ENCODE data around the gene AP3D1.

The AP3D1 gene

DNA sequence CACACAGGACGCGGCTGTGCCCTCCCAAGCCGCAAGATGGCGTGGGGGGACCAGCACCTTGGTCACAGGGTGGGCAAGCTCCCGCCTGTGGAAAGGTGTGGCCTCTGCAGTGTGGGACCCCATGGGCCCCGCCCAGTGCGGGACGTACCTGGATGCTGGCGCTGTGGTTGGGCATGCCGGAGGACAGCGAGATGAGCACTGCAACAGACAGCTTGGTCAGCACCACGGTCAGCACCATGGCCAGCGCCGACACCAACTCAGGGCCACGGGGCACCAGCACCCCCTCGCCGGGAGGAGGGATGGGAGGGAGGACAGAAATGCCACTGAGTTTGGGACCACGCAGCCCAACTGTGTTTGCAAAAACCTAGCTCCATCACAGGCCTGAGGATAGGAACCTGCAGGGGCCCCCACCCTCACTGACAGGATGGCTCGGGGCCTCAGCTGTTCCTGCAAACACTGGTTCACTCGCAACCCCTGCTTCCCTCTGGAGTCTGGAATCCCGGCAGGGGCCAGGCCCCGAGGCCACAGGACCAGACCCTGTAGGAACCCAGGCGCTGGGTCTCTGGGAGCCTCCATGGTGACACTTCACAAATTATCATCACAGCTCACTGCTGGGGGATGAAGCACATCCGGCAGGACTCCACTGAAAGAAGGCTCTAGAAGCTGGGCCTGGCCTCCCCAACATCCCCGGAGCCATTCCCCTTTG lies 27.5 kb downstream of the AP3D1 start:
- H3K4me3 ChIP-seq (ENCODE audit: low read depth, low read length): no peak overlapping the region
- in situ Hi-C loops (cut with HindIII; ENCODE audit: low pct_ligation_motif_present, low sequenced_read_pairs): no loop called here
- DNase-seq: no peak

DNA sequence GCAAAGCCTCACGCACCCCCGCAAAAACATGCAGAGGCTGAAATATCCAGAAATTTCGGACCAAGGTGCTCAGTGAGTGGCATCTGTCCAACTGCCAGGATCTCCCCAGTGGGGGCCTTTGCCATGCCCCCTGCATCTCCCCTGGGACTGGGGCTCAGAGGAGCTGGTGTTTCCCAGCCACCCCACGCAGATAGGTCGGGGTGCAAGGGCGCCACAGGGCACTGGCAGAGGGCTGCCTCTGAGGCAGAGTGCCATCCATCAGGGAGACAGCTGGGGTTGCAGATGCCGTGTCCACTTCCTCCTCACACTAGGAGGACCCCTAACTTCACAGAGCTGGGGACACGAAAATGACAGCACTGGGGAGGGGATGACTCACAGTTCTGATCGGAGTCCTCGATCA lies 28.4 kb downstream of the AP3D1 start:
- no peak overlapping the region for H3K4me3 ChIP-seq (ENCODE audit: low read depth, low read length)
- TF ChIP-seq, protein P1, sequence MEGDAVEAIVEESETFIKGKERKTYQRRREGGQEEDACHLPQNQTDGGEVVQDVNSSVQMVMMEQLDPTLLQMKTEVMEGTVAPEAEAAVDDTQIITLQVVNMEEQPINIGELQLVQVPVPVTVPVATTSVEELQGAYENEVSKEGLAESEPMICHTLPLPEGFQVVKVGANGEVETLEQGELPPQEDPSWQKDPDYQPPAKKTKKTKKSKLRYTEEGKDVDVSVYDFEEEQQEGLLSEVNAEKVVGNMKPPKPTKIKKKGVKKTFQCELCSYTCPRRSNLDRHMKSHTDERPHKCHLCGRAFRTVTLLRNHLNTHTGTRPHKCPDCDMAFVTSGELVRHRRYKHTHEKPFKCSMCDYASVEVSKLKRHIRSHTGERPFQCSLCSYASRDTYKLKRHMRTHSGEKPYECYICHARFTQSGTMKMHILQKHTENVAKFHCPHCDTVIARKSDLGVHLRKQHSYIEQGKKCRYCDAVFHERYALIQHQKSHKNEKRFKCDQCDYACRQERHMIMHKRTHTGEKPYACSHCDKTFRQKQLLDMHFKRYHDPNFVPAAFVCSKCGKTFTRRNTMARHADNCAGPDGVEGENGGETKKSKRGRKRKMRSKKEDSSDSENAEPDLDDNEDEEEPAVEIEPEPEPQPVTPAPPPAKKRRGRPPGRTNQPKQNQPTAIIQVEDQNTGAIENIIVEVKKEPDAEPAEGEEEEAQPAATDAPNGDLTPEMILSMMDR (IDR thresholded peaks at IDR 0.05; ENCODE audit: low read depth, low read length, missing control alignments): no peak
- H3K36me3 ChIP-seq (replicated peaks): peaks cover 92% of the 10 kb centered on the region
- in situ Hi-C loops (cut with HindIII; ENCODE audit: low pct_ligation_motif_present, low sequenced_read_pairs): no loop called here
- H3K27me3 ChIP-seq (replicated peaks): no peaks in the 10 kb centered on the region
- no peak overlapping the region for H3K27ac ChIP-seq
- DNase-seq: no peak

More for the DNA sequence above, 27.5 kb downstream of the AP3D1 start:
- Histone ChIP-seq H3K36me3 (replicated peaks) (peaks cover 85% of the 10 kb centered on the region), H3K27me3 (replicated peaks) (no peaks in the 10 kb centered on the region), H3K27ac (no peak overlapping the region)
- TF ChIP-seq, protein P1 (IDR thresholded peaks at IDR 0.05; ENCODE audit: low read depth, low read length, missing control alignments): no peak

GRCh38 chr19:2122251-2122650 lies 29.1 kb downstream of the AP3D1 start:
- in situ Hi-C loops (cut with HindIII; ENCODE audit: low pct_ligation_motif_present, low sequenced_read_pairs): no loop called here
- Histone ChIP-seq H3K36me3 (replicated peaks) (peaks cover 92% of the 10 kb centered on the region), H3K27me3 (replicated peaks) (no peaks in the 10 kb centered on the region)

GRCh38 chr19:2121416-2122051 lies 29.8 kb downstream of the AP3D1 start:
- TF ChIP-seq, protein P1 (IDR thresholded peaks at IDR 0.05; ENCODE audit: low read depth, low read length, missing control alignments): no peak
- Histone ChIP-seq H3K27me3 (replicated peaks) (no peaks in the 10 kb centered on the region), H3K27ac (no peak overlapping the region), H3K36me3 (replicated peaks) (peaks cover 92% of the 10 kb centered on the region), H3K4me3 (ENCODE audit: low read depth, low read length) (no peak overlapping the region)
- no peak for DNase-seq
- in situ Hi-C loops (cut with HindIII; ENCODE audit: low pct_ligation_motif_present, low sequenced_read_pairs): no loop called here

More at GRCh38 chr19:2122251-2122650, 29.1 kb downstream of the AP3D1 start:
- no peak overlapping the region for H3K4me3 ChIP-seq (ENCODE audit: low read depth, low read length)
- TF ChIP-seq, protein P1 (IDR thresholded peaks at IDR 0.05; ENCODE audit: low read depth, low read length, missing control alignments): no peak
- DNase-seq: no peak
- H3K27ac ChIP-seq: no peak overlapping the region

DNA sequence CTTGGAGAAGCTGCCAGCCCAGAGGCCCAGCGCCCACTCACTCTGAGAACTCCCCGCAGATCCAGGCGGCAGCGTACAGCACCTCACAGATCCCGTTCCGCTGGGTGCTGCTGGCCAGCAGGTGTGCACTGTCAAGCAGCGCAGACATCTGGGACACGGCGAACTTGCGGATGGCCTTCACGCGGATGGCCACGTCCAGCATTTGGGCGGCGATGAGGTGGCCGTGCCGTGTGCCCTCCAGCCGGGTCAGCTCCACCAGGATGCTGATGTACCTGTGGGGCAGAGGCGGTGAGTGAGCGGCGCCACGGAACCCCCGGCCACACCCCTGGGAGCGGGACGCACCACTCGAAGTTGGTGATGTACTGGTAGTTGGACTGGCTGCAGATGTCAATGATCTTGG lies 30.5 kb downstream of the AP3D1 start:
- H3K36me3 ChIP-seq (replicated peaks): peaks cover 92% of the 10 kb centered on the region
- H3K27me3 ChIP-seq (replicated peaks): no peaks in the 10 kb centered on the region
- in situ Hi-C loops (cut with HindIII; ENCODE audit: low pct_ligation_motif_present, low sequenced_read_pairs): no loop called here
- H3K27ac ChIP-seq: no peak overlapping the region
- no peak for DNase-seq
- no peak overlapping the region for H3K4me3 ChIP-seq (ENCODE audit: low read depth, low read length)
- TF ChIP-seq, protein P1 (IDR thresholded peaks at IDR 0.05; ENCODE audit: low read depth, low read length, missing control alignments): no peak

Data from brain microvascular endothelial cell (primary cell).